Measurements from ENCODE around the gene NDUFS1. TPM values are rescaled to one million over a fixed set of nuclear protein-coding genes. Genes with fewer than 3 reads are reported as not detected.

The NDUFS1 gene
- total RNA-seq (2022; extraction: Qiagen RNA extraction), result 54.7 to 81.5 TPM (median 66.4 TPM) in 5 replicates

GRCh38 chr2:206159346-206160124 is at the start of gene NDUFS1, which contains the start of gene EEF1B2:
Gene NDUFS1 (minus strand): TSS chr2:206159444. CDS start chr2:206153678, 5,766 bp downstream.
Gene EEF1B2 (plus strand): TSS chr2:206159895. CDS start chr2:206159980, 85 bp downstream.

GRCh38 chr2:206085742-206086445 is 73.3 kb downstream of the NDUFS1 start, which contains the start of gene INO80D:
Gene INO80D (minus strand): TSS chr2:206086174. CDS start chr2:206063016, 23,158 bp downstream.

Other genes with a start within 250 kb of the NDUFS1 start
- gene INO80D, start 73.3 kb downstream of the NDUFS1 start, total RNA-seq (2022; extraction: Qiagen RNA extraction), result 1.3 to 2.1 TPM (median 1.6 TPM) in 5 replicates
- gene EEF1B2, start 451 bp upstream of the NDUFS1 start, total RNA-seq (2022; extraction: Qiagen RNA extraction), result 1,039 to 1,164 TPM (median 1,070 TPM) in 5 replicates
- 0.74 to 1.6 TPM (median 1.2 TPM) in 5 replicates for gene ZDBF2, start 115.2 kb upstream of the NDUFS1 start, total RNA-seq (2022; extraction: Qiagen RNA extraction)

Measured in A549 treated with Hydrocortisone at 1 μM for 4 hours (cell line).